Measurements from ENCODE around the gene EFNB2.

Gene EFNB2

DNA sequence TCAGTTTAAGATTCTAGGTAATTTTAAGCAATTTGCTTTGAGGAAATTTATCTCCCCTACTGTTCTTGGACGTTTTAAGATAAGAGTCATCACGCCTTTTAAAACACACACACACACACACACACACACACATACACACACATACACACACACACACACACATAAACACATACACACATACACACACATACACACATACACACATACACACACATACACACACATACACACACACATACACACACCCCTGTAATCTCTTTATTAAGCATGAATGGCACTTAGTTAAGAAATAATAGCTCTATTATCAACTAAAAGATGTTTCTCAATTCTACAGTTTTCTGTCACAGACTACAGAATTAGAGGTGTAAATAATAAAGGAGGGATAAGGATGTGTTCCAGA is 49.2 kb downstream of the EFNB2 start:
- H3K27me3 ChIP-seq (ENCODE audit: control insufficient read depth in 2 of 2, insufficient read depth in 2 of 2, low read length in 2 of 2), result no peaks in the 10 kb centered on the region
- H3K27ac ChIP-seq (ENCODE audit: low read depth in 2 of 2, low read length in 2 of 2), result no peak overlapping the region
- H3K4me1 ChIP-seq (ENCODE audit: control insufficient read depth in 2 of 2, insufficient read depth in 2 of 2, low read length in 2 of 2), result peaks cover 8 to 11% of the 10 kb centered on the region in 2 donors
- H3K9me3 ChIP-seq (ENCODE audit: control insufficient read depth in 2 of 2, low read length in 2 of 2), result no peaks in the 10 kb centered on the region
- H3K9ac ChIP-seq (ENCODE audit: low read depth in 1 of 2, low read length in 2 of 2), result no peak overlapping the region
- H3K36me3 ChIP-seq (ENCODE audit: control insufficient read depth in 2 of 2, insufficient read depth in 2 of 2, low read length in 2 of 2), result peaks cover under 1 to 11% of the 10 kb centered on the region in 2 donors
- H3K4me3 ChIP-seq (ENCODE audit: low read length in 2 of 2), result no peak overlapping the region

DNA sequence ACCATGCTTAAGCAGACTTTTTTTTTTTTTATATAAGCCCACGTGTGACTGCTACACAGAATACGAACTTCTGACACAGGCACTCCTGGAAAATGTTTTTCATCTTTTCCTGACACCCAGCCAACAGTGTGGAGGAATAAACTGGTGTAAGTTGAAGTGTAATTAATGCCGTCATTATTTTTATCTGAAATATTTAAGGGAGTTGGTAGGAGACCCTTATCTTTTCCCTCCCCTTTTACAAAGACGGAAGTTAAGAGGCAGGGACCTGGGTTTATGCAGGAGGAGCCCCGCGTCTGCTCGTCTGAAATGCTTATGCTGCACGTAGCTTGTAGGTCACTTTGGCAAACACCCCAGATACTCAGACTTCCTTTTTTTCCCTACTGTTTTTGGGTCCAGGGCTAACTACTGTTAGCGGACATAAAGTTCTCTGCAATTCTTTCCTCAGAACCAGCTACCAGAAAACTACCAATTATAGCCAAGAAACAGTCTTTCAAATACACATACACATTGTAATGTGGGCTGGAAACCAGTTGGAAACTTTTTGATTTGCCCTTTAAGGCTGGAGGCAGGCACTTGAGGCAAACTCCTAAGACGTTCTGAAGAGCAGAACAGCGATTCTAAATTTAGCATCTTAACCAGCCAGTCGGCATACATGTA is 50.8 kb downstream of the EFNB2 start:
- no peaks in the 10 kb centered on the region for H3K36me3 ChIP-seq (ENCODE audit: control insufficient read depth in 2 of 2, insufficient read depth in 2 of 2, low read length in 2 of 2)
- H3K4me3 ChIP-seq (ENCODE audit: low read length in 2 of 2), result peak overlapping the region in 1 of 2 donors; percentile 23
- H3K27me3 ChIP-seq (ENCODE audit: control insufficient read depth in 2 of 2, insufficient read depth in 2 of 2, low read length in 2 of 2), result no peaks in the 10 kb centered on the region
- H3K4me1 ChIP-seq (ENCODE audit: control insufficient read depth in 2 of 2, insufficient read depth in 2 of 2, low read length in 2 of 2), result peaks cover 8 to 11% of the 10 kb centered on the region in 2 donors
- H3K9me3 ChIP-seq (ENCODE audit: control insufficient read depth in 2 of 2, low read length in 2 of 2), result no peaks in the 10 kb centered on the region
- no peak overlapping the region for H3K9ac ChIP-seq (ENCODE audit: low read depth in 1 of 2, low read length in 2 of 2)
- H3K27ac ChIP-seq (ENCODE audit: low read depth in 2 of 2, low read length in 2 of 2), result peak overlapping the region in 1 of 2 donors; percentile 32

DNA sequence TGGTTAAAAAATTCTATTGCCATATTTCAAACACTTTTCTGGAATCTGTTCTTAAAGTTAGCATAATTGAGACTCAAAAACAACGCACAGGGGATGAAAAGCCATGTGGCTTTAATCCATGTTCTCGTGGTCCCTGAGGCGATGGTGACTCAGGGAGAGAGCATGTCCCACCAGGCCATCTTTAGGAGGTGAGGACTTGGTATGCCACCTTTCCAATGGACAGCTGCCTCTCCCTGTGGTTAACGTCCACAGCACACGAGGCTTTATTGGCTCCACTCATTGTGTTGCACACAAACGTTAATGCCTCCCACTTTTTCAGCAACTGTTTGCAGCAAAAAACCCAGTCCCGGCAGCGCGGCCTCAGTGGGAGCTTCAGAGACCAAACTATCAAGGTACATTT is 51.4 kb downstream of the EFNB2 start:
- H3K27ac ChIP-seq (ENCODE audit: low read depth in 2 of 2, low read length in 2 of 2), result peak overlapping the region in 1 of 2 donors; percentile 32
- H3K9me3 ChIP-seq (ENCODE audit: control insufficient read depth in 2 of 2, low read length in 2 of 2), result no peaks in the 10 kb centered on the region
- H3K36me3 ChIP-seq (ENCODE audit: control insufficient read depth in 2 of 2, insufficient read depth in 2 of 2, low read length in 2 of 2), result no peaks in the 10 kb centered on the region
- H3K4me1 ChIP-seq (ENCODE audit: control insufficient read depth in 2 of 2, insufficient read depth in 2 of 2, low read length in 2 of 2), result peaks cover 8 to 10% of the 10 kb centered on the region in 2 donors
- no peak overlapping the region for H3K4me3 ChIP-seq (ENCODE audit: low read length in 2 of 2)
- H3K27me3 ChIP-seq (ENCODE audit: control insufficient read depth in 2 of 2, insufficient read depth in 2 of 2, low read length in 2 of 2), result no peaks in the 10 kb centered on the region
- H3K9ac ChIP-seq (ENCODE audit: low read depth in 1 of 2, low read length in 2 of 2), result no peak overlapping the region

DNA sequence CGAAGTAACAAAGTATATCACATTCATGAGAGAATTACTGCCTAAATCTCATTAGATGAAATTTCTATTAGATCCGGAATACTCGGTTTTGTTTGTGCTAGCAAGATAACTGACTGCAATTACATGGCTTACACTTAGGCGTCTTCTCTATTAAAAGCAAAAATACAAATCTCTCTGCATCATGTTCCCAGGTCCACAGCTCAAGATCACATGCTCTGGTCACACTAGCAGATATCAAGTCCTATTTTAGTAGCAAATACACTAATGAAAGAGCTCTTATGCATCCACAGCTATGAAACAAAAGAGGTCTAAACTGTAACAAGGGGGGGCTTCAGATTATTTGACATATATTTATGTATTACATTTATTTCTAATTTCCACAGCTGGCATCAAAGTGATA is 53.5 kb downstream of the EFNB2 start:
- H3K27me3 ChIP-seq (ENCODE audit: control insufficient read depth in 2 of 2, insufficient read depth in 2 of 2, low read length in 2 of 2), result no peaks in the 10 kb centered on the region
- no peaks in the 10 kb centered on the region for H3K9me3 ChIP-seq (ENCODE audit: control insufficient read depth in 2 of 2, low read length in 2 of 2)
- peaks cover 0 to 8% of the 10 kb centered on the region in 2 donors for H3K4me1 ChIP-seq (ENCODE audit: control insufficient read depth in 2 of 2, insufficient read depth in 2 of 2, low read length in 2 of 2)
- no peaks in the 10 kb centered on the region for H3K36me3 ChIP-seq (ENCODE audit: control insufficient read depth in 2 of 2, insufficient read depth in 2 of 2, low read length in 2 of 2)
- no peak overlapping the region for H3K9ac ChIP-seq (ENCODE audit: low read depth in 1 of 2, low read length in 2 of 2)
- no peak overlapping the region for H3K4me3 ChIP-seq (ENCODE audit: low read length in 2 of 2)
- no peak overlapping the region for H3K27ac ChIP-seq (ENCODE audit: low read depth in 2 of 2, low read length in 2 of 2)

DNA sequence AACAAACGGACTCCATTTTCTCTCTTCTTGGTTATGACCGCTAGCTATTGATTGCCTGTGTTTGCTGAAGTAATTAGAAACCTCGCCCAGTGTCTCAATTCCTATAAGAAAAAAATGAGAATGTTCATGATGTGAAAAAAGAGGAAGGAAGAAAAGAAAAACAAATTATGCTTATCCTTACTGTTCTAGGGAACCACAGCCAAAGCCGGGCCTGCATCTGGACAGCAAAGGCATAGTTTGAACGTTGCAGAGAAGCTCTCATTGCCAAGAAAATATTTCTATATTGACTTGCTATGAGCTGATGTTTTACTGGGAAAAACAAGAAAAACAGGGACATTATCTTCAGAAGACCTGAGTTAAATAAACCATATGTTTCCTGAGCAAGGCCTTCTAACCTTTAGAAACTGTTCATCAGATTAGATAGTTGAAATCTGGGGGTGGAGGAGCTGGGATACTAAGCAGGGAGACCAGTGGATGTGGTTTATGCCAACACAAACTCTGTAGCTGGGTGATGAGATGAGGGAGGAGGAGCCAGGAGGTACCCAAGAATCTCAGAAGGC is 55.0 kb downstream of the EFNB2 start:
- Histone ChIP-seq H3K4me1 (ENCODE audit: control insufficient read depth in 2 of 2, insufficient read depth in 2 of 2, low read length in 2 of 2) (peaks cover 0 to 19% of the 10 kb centered on the region in 2 donors), H3K36me3 (ENCODE audit: control insufficient read depth in 2 of 2, insufficient read depth in 2 of 2, low read length in 2 of 2) (no peaks in the 10 kb centered on the region), H3K27me3 (ENCODE audit: control insufficient read depth in 2 of 2, insufficient read depth in 2 of 2, low read length in 2 of 2) (no peaks in the 10 kb centered on the region), H3K4me3 (ENCODE audit: low read length in 2 of 2) (no peak overlapping the region), H3K27ac (ENCODE audit: low read depth in 2 of 2, low read length in 2 of 2) (no peak overlapping the region), H3K9ac (ENCODE audit: low read depth in 1 of 2, low read length in 2 of 2) (no peak overlapping the region), H3K9me3 (ENCODE audit: control insufficient read depth in 2 of 2, low read length in 2 of 2) (no peaks in the 10 kb centered on the region)

DNA sequence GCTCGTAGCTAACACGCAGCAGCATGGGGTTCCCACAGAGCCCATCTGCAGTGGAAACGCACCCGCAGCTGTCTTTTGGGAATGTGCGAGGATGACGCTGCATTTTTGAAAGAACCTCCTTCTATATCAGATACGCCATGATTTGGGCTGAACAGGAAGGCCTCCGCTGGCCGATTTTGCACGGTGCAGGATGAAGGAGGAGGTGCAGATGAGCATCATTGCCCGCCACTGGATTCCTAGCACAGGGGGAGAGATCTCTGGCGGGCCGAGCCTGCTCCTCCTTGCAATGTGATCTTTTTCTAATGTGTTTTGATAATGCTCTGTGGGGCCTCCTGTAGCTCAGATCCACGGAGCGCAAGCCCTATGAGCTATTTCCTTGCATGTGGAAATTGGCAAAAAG is 55.5 kb downstream of the EFNB2 start:
- Histone ChIP-seq H3K9ac (ENCODE audit: low read depth in 1 of 2, low read length in 2 of 2) (no peak overlapping the region), H3K27me3 (ENCODE audit: control insufficient read depth in 2 of 2, insufficient read depth in 2 of 2, low read length in 2 of 2) (no peaks in the 10 kb centered on the region), H3K4me3 (ENCODE audit: low read length in 2 of 2) (no peak overlapping the region), H3K9me3 (ENCODE audit: control insufficient read depth in 2 of 2, low read length in 2 of 2) (no peaks in the 10 kb centered on the region), H3K36me3 (ENCODE audit: control insufficient read depth in 2 of 2, insufficient read depth in 2 of 2, low read length in 2 of 2) (no peaks in the 10 kb centered on the region), H3K4me1 (ENCODE audit: control insufficient read depth in 2 of 2, insufficient read depth in 2 of 2, low read length in 2 of 2) (peaks cover 0 to 20% of the 10 kb centered on the region in 2 donors), H3K27ac (ENCODE audit: low read depth in 2 of 2, low read length in 2 of 2) (no peak overlapping the region)

DNA sequence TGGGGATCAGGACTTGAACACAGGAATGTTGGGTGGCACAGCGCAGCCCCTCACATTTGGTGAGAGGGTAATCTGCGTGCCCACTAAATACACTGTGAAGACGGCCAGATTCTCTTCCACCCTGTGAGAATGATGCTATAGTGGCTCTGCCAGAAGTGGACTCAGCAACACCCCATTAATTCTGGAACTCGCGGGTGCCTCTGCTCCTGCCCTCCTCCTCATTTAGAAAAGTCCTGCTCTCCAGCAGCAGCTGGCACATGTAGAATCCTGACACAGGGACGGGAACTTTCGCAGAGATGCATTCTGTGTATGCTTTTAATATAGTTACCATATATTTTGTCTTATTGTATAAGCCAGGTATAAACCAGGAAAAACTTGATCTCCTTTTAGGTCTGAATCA is 57.3 kb downstream of the EFNB2 start:
- H3K27me3 ChIP-seq (ENCODE audit: control insufficient read depth in 2 of 2, insufficient read depth in 2 of 2, low read length in 2 of 2), result no peaks in the 10 kb centered on the region
- no peaks in the 10 kb centered on the region for H3K9me3 ChIP-seq (ENCODE audit: control insufficient read depth in 2 of 2, low read length in 2 of 2)
- no peak overlapping the region for H3K9ac ChIP-seq (ENCODE audit: low read depth in 1 of 2, low read length in 2 of 2)
- H3K4me1 ChIP-seq (ENCODE audit: control insufficient read depth in 2 of 2, insufficient read depth in 2 of 2, low read length in 2 of 2), result peaks cover 0 to 21% of the 10 kb centered on the region in 2 donors
- H3K36me3 ChIP-seq (ENCODE audit: control insufficient read depth in 2 of 2, insufficient read depth in 2 of 2, low read length in 2 of 2), result no peaks in the 10 kb centered on the region
- H3K27ac ChIP-seq (ENCODE audit: low read depth in 2 of 2, low read length in 2 of 2), result no peak overlapping the region
- H3K4me3 ChIP-seq (ENCODE audit: low read length in 2 of 2), result no peak overlapping the region

DNA sequence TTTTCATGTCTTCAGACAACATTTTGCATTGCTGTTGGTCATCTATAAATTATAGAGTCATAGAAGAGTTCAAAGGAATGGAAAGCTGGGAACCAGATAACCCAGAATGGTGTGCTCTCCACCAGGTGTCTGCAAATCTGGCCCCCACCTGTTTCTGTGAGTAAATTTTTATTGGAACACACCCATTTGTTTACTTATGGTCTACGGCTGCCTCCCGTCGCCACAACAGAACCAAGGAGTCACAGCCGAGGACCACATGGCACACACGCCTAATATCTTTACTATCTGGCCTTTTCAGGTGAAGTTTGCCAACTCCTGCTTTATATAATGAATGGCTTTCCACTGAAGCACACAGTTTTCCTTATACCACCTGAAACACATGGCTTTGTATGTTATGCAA is 58.2 kb downstream of the EFNB2 start:
- Histone ChIP-seq H3K27ac (ENCODE audit: low read depth in 2 of 2, low read length in 2 of 2) (no peak overlapping the region), H3K36me3 (ENCODE audit: control insufficient read depth in 2 of 2, insufficient read depth in 2 of 2, low read length in 2 of 2) (no peaks in the 10 kb centered on the region), H3K9ac (ENCODE audit: low read depth in 1 of 2, low read length in 2 of 2) (no peak overlapping the region), H3K9me3 (ENCODE audit: control insufficient read depth in 2 of 2, low read length in 2 of 2) (no peaks in the 10 kb centered on the region), H3K4me1 (ENCODE audit: control insufficient read depth in 2 of 2, insufficient read depth in 2 of 2, low read length in 2 of 2) (peaks cover 5 to 27% of the 10 kb centered on the region in 2 donors), H3K27me3 (ENCODE audit: control insufficient read depth in 2 of 2, insufficient read depth in 2 of 2, low read length in 2 of 2) (no peaks in the 10 kb centered on the region), H3K4me3 (ENCODE audit: low read length in 2 of 2) (no peak overlapping the region)

DNA sequence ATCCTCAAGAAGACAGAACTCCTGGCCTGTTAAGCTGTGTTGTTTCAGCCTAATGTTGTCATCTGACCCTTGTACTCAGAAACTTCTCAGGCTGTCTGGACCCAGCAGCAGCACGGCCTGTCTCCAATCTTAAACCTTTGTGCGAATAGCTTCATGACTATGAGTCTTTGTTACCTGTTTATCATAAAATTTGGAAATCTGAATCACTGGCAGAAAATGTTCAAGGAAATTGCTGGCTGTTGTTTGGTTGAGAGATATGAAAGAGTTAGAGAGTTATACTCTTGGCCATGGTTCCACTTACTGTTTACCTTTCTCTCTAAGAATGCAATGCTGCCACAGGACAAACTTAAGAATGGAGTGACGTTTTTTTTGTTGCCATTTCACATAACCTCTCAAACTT is 59.6 kb downstream of the EFNB2 start:
- no peak overlapping the region for H3K4me3 ChIP-seq (ENCODE audit: low read length in 2 of 2)
- H3K4me1 ChIP-seq (ENCODE audit: control insufficient read depth in 2 of 2, insufficient read depth in 2 of 2, low read length in 2 of 2), result peaks cover 10 to 30% of the 10 kb centered on the region in 2 donors
- no peaks in the 10 kb centered on the region for H3K36me3 ChIP-seq (ENCODE audit: control insufficient read depth in 2 of 2, insufficient read depth in 2 of 2, low read length in 2 of 2)
- no peaks in the 10 kb centered on the region for H3K9me3 ChIP-seq (ENCODE audit: control insufficient read depth in 2 of 2, low read length in 2 of 2)
- H3K27me3 ChIP-seq (ENCODE audit: control insufficient read depth in 2 of 2, insufficient read depth in 2 of 2, low read length in 2 of 2), result no peaks in the 10 kb centered on the region
- peak overlapping the region; percentile 40 to 49 for H3K27ac ChIP-seq (ENCODE audit: low read depth in 2 of 2, low read length in 2 of 2)
- no peak overlapping the region for H3K9ac ChIP-seq (ENCODE audit: low read depth in 1 of 2, low read length in 2 of 2)

DNA sequence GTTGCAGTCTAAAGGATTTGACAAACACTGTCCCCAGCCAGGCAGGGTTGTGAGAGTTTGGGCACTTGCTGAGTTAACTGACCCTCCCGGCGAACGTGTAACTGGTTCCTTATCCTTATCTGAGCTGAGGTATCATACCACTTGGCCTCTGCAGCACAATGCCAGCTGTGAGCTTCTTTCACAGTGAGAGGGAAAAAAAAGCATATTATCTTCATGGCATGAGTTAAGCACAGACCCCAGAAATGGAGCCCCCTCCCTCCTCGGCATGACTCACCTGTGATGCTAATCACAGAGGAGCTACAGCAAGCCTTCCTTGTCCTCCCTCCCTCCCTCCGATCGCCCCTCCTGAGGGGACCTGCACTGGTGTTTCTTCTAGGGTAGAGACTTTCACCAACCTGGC is 60.5 kb downstream of the EFNB2 start:
- Histone ChIP-seq H3K9ac (ENCODE audit: low read depth in 1 of 2, low read length in 2 of 2) (no peak overlapping the region), H3K27me3 (ENCODE audit: control insufficient read depth in 2 of 2, insufficient read depth in 2 of 2, low read length in 2 of 2) (no peaks in the 10 kb centered on the region), H3K36me3 (ENCODE audit: control insufficient read depth in 2 of 2, insufficient read depth in 2 of 2, low read length in 2 of 2) (no peaks in the 10 kb centered on the region), H3K4me3 (ENCODE audit: low read length in 2 of 2) (no peak overlapping the region), H3K27ac (ENCODE audit: low read depth in 2 of 2, low read length in 2 of 2) (no peak overlapping the region), H3K9me3 (ENCODE audit: control insufficient read depth in 2 of 2, low read length in 2 of 2) (no peaks in the 10 kb centered on the region), H3K4me1 (ENCODE audit: control insufficient read depth in 2 of 2, insufficient read depth in 2 of 2, low read length in 2 of 2) (peaks cover 10 to 30% of the 10 kb centered on the region in 2 donors)

Data from mucosa of rectum (tissue), 2 donors.